ENCODE results near the gene ASPG. TPM values are rescaled to one million over a fixed set of nuclear protein-coding genes. Genes with fewer than 3 reads are reported as not detected.
A peak's percentile ranks its signal among the peaks of the same experiment; 100 is the strongest.

The ASPG gene
- total and polyA plus RNA-seq, 2 donors (not counting 1 experiment from before 2014, with no cell fraction given), result not detected

GRCh38 chr14:104129556-104129955 lies 44.1 kb downstream of the ASPG start:
- H3K4me1 ChIP-seq (ENCODE audit: control insufficient read depth, extremely low read depth, insufficient read depth, low read length), result no peaks in the 10 kb centered on the region
- no peaks in the 10 kb centered on the region for H3K36me3 ChIP-seq (ENCODE audit: control insufficient read depth, insufficient read depth, low read length)
- H3K9ac ChIP-seq (ENCODE audit: insufficient read depth, low read length), result no peak overlapping the region
- H3K9me3 ChIP-seq (ENCODE audit: control insufficient read depth, insufficient read depth, low read depth, low read length), result no peaks in the 10 kb centered on the region
- no peaks in the 10 kb centered on the region for H4K20me1 ChIP-seq (ENCODE audit: control insufficient read depth, extremely low read depth, insufficient read depth, low read length)
- H3K4me3 ChIP-seq (replicated peaks in 1 of 4; ENCODE audit: control extremely low read depth in 1 of 4, insufficient read depth in 1 of 4, low read depth in 3 of 4, low read length in 4 of 4), result no peak overlapping the region
- no peak for DNase-seq (ENCODE audit: low read depth in 2 of 2)
- no peak overlapping the region for H3K27ac ChIP-seq (ENCODE audit: insufficient read depth, low read length)
- H3K79me2 ChIP-seq (ENCODE audit: control insufficient read depth, insufficient read depth, low read length), result no peaks in the 10 kb centered on the region
- no peak overlapping the region for H2AFZ ChIP-seq (ENCODE audit: low read length)
- H3K27me3 ChIP-seq (ENCODE audit: control insufficient read depth, insufficient read depth, low read length), result no peaks in the 10 kb centered on the region
- no peak overlapping the region for H3K4me2 ChIP-seq (ENCODE audit: extremely low read depth, insufficient read depth, low read length)
- TF ChIP-seq CTCF (conservative IDR thresholded peaks at IDR 0.05 in 1 of 2, IDR thresholded peaks at IDR 0.05 in 1 of 2; ENCODE audit: low read depth in 1 of 2, low read length in 2 of 2) (no peak), EZH2 (IDR thresholded peaks at IDR 0.05; ENCODE audit: low read length, missing control alignments) (no peak)

DNA sequence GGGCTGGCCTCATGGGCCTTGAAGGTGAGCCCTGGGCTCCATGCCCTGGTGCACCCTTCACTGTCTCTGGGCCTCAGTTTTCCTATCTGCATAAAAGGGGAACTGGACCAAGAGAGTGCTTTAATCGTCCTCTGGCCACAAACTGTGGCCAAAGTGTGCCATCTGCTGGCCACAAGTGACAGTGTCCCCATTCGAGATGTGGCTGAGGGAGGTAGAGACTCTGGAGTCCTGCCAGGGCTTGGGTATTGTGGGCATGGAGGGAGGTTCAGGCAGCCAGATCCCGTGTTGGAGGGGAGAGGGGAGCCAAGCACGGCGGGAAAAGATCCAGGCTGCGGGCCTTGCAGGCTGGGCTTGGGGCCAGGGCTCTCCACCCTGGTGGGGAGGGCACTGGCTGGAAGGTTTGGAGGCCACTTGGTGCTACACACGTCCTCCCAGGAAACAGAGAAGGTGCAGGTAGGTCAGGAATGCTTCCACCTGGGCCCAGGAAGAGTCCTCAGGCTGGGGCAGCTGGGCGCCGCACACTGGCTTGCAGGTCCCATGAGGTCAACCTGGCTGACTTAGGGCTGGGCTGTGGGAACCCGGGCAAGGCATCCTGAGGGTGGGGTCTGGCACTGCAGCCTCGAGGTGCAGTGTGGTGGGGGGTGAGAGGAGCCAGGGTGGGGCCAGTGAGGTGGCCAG lies 45.6 kb downstream of the ASPG start:
- peak; percentile 17 to 47 for TF ChIP-seq CTCF (conservative IDR thresholded peaks at IDR 0.05 in 1 of 2, IDR thresholded peaks at IDR 0.05 in 1 of 2; ENCODE audit: low read depth in 1 of 2, low read length in 2 of 2)
- TF ChIP-seq EZH2 (IDR thresholded peaks at IDR 0.05; ENCODE audit: low read length, missing control alignments), result no peak
- H3K9me3 ChIP-seq (ENCODE audit: control insufficient read depth, insufficient read depth, low read depth, low read length), result no peaks in the 10 kb centered on the region
- peaks cover 8% of the 10 kb centered on the region for H3K27me3 ChIP-seq (ENCODE audit: control insufficient read depth, insufficient read depth, low read length)
- H4K20me1 ChIP-seq (ENCODE audit: control insufficient read depth, extremely low read depth, insufficient read depth, low read length), result no peaks in the 10 kb centered on the region
- no peaks in the 10 kb centered on the region for H3K36me3 ChIP-seq (ENCODE audit: control insufficient read depth, insufficient read depth, low read length)
- no peak overlapping the region for H3K27ac ChIP-seq (ENCODE audit: insufficient read depth, low read length)
- H3K4me2 ChIP-seq (ENCODE audit: extremely low read depth, insufficient read depth, low read length), result no peak overlapping the region
- no peak overlapping the region for H3K9ac ChIP-seq (ENCODE audit: insufficient read depth, low read length)
- no peaks in the 10 kb centered on the region for H3K79me2 ChIP-seq (ENCODE audit: control insufficient read depth, insufficient read depth, low read length)
- H3K4me3 ChIP-seq (replicated peaks in 1 of 4; ENCODE audit: control extremely low read depth in 1 of 4, insufficient read depth in 1 of 4, low read depth in 3 of 4, low read length in 4 of 4), result no peak overlapping the region
- H3K4me1 ChIP-seq (ENCODE audit: control insufficient read depth, extremely low read depth, insufficient read depth, low read length), result no peaks in the 10 kb centered on the region
- peak in 1 of 2 donors; percentile 7 for DNase-seq (ENCODE audit: low read depth in 2 of 2)
- H2AFZ ChIP-seq (ENCODE audit: low read length), result no peak overlapping the region

DNA sequence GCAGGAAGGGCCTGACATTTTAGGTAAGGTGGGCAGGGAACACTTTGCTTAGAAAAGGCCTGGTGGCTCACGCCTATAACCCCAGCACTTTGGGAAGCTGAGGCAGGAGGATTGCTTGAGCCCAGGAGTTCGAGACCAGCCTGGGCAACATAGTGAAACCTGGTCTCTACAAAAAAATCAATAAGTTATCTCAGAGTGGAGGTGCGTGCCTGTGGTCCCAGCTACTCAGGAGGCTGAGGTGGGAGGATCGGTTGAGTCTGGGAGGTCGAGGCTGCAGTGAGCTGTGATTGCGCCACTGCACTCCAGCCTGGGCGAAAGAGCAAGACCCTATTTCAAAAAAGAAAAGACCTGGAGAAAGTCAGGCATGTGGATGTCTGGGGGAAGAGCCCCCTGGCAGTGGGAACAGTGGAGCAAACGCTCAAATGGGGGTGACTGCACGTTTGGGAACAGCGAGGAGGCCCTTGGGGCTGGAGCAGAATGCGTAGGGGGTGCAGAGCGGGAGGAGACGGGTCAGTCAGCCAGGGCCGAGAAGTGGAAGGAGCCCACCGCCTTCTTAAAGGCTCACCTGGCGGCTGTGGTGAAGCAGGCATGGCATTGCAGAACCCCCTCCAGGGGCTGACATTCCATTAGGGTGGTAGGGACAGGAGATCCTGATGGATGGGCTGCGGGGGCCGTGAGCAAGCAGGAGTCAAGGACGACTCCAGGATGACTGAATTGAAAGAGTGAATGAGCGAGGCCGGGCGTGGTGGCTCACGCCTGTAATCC lies 46.6 kb downstream of the ASPG start:
- Histone ChIP-seq H3K9me3 (ENCODE audit: control insufficient read depth, insufficient read depth, low read depth, low read length) (no peaks in the 10 kb centered on the region), H3K9ac (ENCODE audit: insufficient read depth, low read length) (no peak overlapping the region), H3K36me3 (ENCODE audit: control insufficient read depth, insufficient read depth, low read length) (no peaks in the 10 kb centered on the region), H3K4me3 (replicated peaks in 1 of 4; ENCODE audit: control extremely low read depth in 1 of 4, insufficient read depth in 1 of 4, low read depth in 3 of 4, low read length in 4 of 4) (no peak overlapping the region), H3K27ac (ENCODE audit: insufficient read depth, low read length) (no peak overlapping the region), H3K27me3 (ENCODE audit: control insufficient read depth, insufficient read depth, low read length) (peaks cover 15% of the 10 kb centered on the region), H2AFZ (ENCODE audit: low read length) (no peak overlapping the region), H4K20me1 (ENCODE audit: control insufficient read depth, extremely low read depth, insufficient read depth, low read length) (no peaks in the 10 kb centered on the region), H3K79me2 (ENCODE audit: control insufficient read depth, insufficient read depth, low read length) (no peaks in the 10 kb centered on the region), H3K4me1 (ENCODE audit: control insufficient read depth, extremely low read depth, insufficient read depth, low read length) (no peaks in the 10 kb centered on the region), H3K4me2 (ENCODE audit: extremely low read depth, insufficient read depth, low read length) (no peak overlapping the region)
- no peak for TF ChIP-seq CTCF (conservative IDR thresholded peaks at IDR 0.05 in 1 of 2, IDR thresholded peaks at IDR 0.05 in 1 of 2; ENCODE audit: low read depth in 1 of 2, low read length in 2 of 2)
- no peak for DNase-seq (ENCODE audit: low read depth in 2 of 2)
